Activated CD4-positive, alpha-beta T cell treated with anti-CD3 and anti-CD28 coated beads for 36 hours (primary cell): ENCODE results near the gene ARV1. TPM values are rescaled to one million over a fixed set of nuclear protein-coding genes. Genes with fewer than 3 reads are reported as not detected.
A peak's percentile ranks its signal among the peaks of the same experiment; 100 is the strongest.
"Not testable (repeated sequence)": the region's sequence is repeated elsewhere in the genome, so short reads cannot be mapped to it uniquely, and the experiment has no call there.

Experiments used
- ATAC-seq: fragments of 200-7000 bp; cut with Tn5 transposase; one replicate; pipeline ENCODE4 v1.10.0; 2021; ENCODE audit warnings: mild to moderate bottlenecking, moderate library complexity
- CTCF ChIA-PET: fragments of 350-600 bp; sonication (Branson Sonifier 250); formaldehyde crosslinking; loops from one replicate; lab custom pipeline; 2021; ENCODE audit warnings: antibody characterized with exemption; lab: Charles Lee
- POLR2A ChIA-PET: fragments of 350-600 bp; sonication (Branson Sonifier 250); formaldehyde crosslinking; loops from one replicate; lab custom pipeline; 2021; ENCODE audit warnings: antibody characterized with exemption, inconsistent platforms; lab: Charles Lee
- DNase-seq: peaks from one replicate; pipeline ENCODE4 v3.0.0-alpha.2; 2020
- H3K27ac Mint-ChIP-seq: one replicate; pipeline ENCODE4 v1.8.0; 2021; ENCODE audit warnings: mixed read lengths
- H3K27me3 Mint-ChIP-seq: one replicate; pipeline ENCODE4 v1.8.0; 2021; ENCODE audit warnings: mixed read lengths
- H3K36me3 Mint-ChIP-seq: one replicate; pipeline ENCODE4 v1.8.0; 2021; ENCODE audit warnings: low read depth, mixed read lengths
- H3K4me1 Mint-ChIP-seq: one replicate; pipeline ENCODE4 v1.8.0; 2021; ENCODE audit warnings: mixed read lengths
- H3K4me3 Mint-ChIP-seq: one replicate; pipeline ENCODE4 v1.8.0; 2021; ENCODE audit warnings: mild to moderate bottlenecking, moderate library complexity, mixed read lengths
- H3K9me3 Mint-ChIP-seq: one replicate; pipeline ENCODE4 v1.8.0; 2021; ENCODE audit warnings: low read depth, mixed read lengths
- intact Hi-C, 2 experiments: fragments of 100-400 bp; cut with DNase I in 1 of 2; cut with micrococcal nuclease in 1 of 2; formaldehyde crosslinking; loops; one replicate each; pipeline versions ENCODE4 v1.14.2 to v1.15.1; 2022 to 2024; cut with DNase I, micrococcal nuclease
- total RNA-seq, 2 experiments: library from RNA; stranded (reverse); gene quantifications; one replicate each; pipeline ENCODE4 v1.2.3, GENCODE V29; 2021

The ARV1 gene
- total RNA-seq, 2 experiments from 2014 or later, result 16.2 to 16.9 TPM

- POLR2A ChIA-PET, result no interaction called here
- DNase-seq, result peak; percentile 52
- CTCF ChIA-PET, result no interaction called here
- intact Hi-C loops, result no loop called here
- Mint-ChIP-seq H3K27ac (peak overlapping the region; percentile 52), H3K27me3 (no peaks in the 10 kb centered on the region), H3K36me3 (peaks cover 5% of the 10 kb centered on the region), H3K4me3 (peak overlapping the region; percentile 50), H3K4me1 (peaks cover 17% of the 10 kb centered on the region), H3K9me3 (no peaks in the 10 kb centered on the region)
- ATAC-seq, result peak; percentile 86
Measured at GRCh38 chr1:231020139-231020601, 41.3 kb downstream of the ARV1 start.

GRCh38 chr1:231020816-231021215 is 41.9 kb downstream of the ARV1 start:
- no peak for DNase-seq
- CTCF ChIA-PET, result no interaction called here
- Mint-ChIP-seq H3K27me3 (no peaks in the 10 kb centered on the region), H3K9me3 (no peaks in the 10 kb centered on the region), H3K4me1 (peaks cover 17% of the 10 kb centered on the region), H3K27ac (peak overlapping the region; percentile 52), H3K4me3 (peak overlapping the region; percentile 50), H3K36me3 (peaks cover 6% of the 10 kb centered on the region)
- peak; percentile 47 for ATAC-seq
- intact Hi-C loops, result no loop called here
- POLR2A ChIA-PET, result no interaction called here

GRCh38 chr1:231021540-231022031 is 42.7 kb downstream of the ARV1 start:
- intact Hi-C loops, result no loop called here
- Mint-ChIP-seq H3K9me3 (no peaks in the 10 kb centered on the region), H3K27me3 (no peaks in the 10 kb centered on the region), H3K4me1 (peaks cover 17% of the 10 kb centered on the region), H3K36me3 (peaks cover 6% of the 10 kb centered on the region), H3K27ac (no peak overlapping the region), H3K4me3 (no peak overlapping the region)
- DNase-seq (no peak), ATAC-seq (no peak)
- CTCF ChIA-PET, result no interaction called here
- POLR2A ChIA-PET, result no interaction called here

- ATAC-seq, H3K9me3 Mint-ChIP-seq, H3K27me3 Mint-ChIP-seq, CTCF ChIA-PET, H3K36me3 Mint-ChIP-seq, H3K4me3 Mint-ChIP-seq, H3K27ac Mint-ChIP-seq, intact Hi-C loops, DNase-seq, POLR2A ChIA-PET: not testable (repeated sequence)
- peaks cover 17% of the 10 kb centered on the region for H3K4me1 Mint-ChIP-seq
Measured at GRCh38 chr1:231022543-231022942, 43.6 kb downstream of the ARV1 start.

- CTCF ChIA-PET, result no interaction called here
- intact Hi-C loops, result no loop called here
Measured at GRCh38 chr1:231023150-231023549, 44.3 kb downstream of the ARV1 start.

GRCh38 chr1:231026576-231026975 is 47.7 kb downstream of the ARV1 start:
- CTCF ChIA-PET, result no interaction called here
- intact Hi-C loops, result no loop called here
- Mint-ChIP-seq H3K4me1 (peaks cover 6% of the 10 kb centered on the region), H3K9me3 (no peaks in the 10 kb centered on the region), H3K4me3 (no peak overlapping the region), H3K27ac (no peak overlapping the region), H3K36me3 (peaks cover 5% of the 10 kb centered on the region), H3K27me3 (no peaks in the 10 kb centered on the region)
- ATAC-seq (no peak), DNase-seq (no peak)
- POLR2A ChIA-PET, result no interaction called here

More at GRCh38 chr1:231023150-231023549, 44.3 kb downstream of the ARV1 start:
- ATAC-seq (no peak), DNase-seq (no peak)
- Mint-ChIP-seq H3K9me3 (no peaks in the 10 kb centered on the region), H3K27ac (no peak overlapping the region), H3K4me3 (no peak overlapping the region), H3K27me3 (no peaks in the 10 kb centered on the region), H3K36me3 (peaks cover 6% of the 10 kb centered on the region), H3K4me1 (peaks cover 20% of the 10 kb centered on the region)
- POLR2A ChIA-PET, result no interaction called here

GRCh38 chr1:231027136-231027925 is 48.4 kb downstream of the ARV1 start:
- Mint-ChIP-seq H3K4me1 (peaks cover 6% of the 10 kb centered on the region), H3K4me3 (no peak overlapping the region), H3K36me3 (peaks cover 3% of the 10 kb centered on the region), H3K27me3 (no peaks in the 10 kb centered on the region), H3K9me3 (no peaks in the 10 kb centered on the region), H3K27ac (no peak overlapping the region)
- intact Hi-C loops, result no loop called here
- ChIA-PET CTCF (no interaction called here), POLR2A (no interaction called here)
- DNase-seq (no peak), ATAC-seq (no peak)

GRCh38 chr1:231027971-231028370 is 49.1 kb downstream of the ARV1 start:
- intact Hi-C loops, result no loop called here
- H3K4me3 Mint-ChIP-seq, result no peak overlapping the region
- H3K9me3 Mint-ChIP-seq, result no peaks in the 10 kb centered on the region
- H3K36me3 Mint-ChIP-seq, result peaks cover 5% of the 10 kb centered on the region
- DNase-seq (no peak), ATAC-seq (no peak)
- CTCF ChIA-PET, result no interaction called here
- no peaks in the 10 kb centered on the region for H3K27me3 Mint-ChIP-seq
- H3K27ac Mint-ChIP-seq, result no peak overlapping the region
- H3K4me1 Mint-ChIP-seq, result peaks cover 6% of the 10 kb centered on the region
- POLR2A ChIA-PET, result no interaction called here

- POLR2A ChIA-PET, result no interaction called here
- DNase-seq (no peak), ATAC-seq (no peak)
- peaks cover 6% of the 10 kb centered on the region for H3K36me3 Mint-ChIP-seq
- H3K9me3 Mint-ChIP-seq, result no peaks in the 10 kb centered on the region
- H3K4me3 Mint-ChIP-seq, result no peak overlapping the region
- CTCF ChIA-PET, result interaction anchor here (0.6 kb wide), 1 partner anchor 592 kb away, joined by 3 read pairs; no protein-coding TSS in a partner anchor
- intact Hi-C loops, result no loop called here
- no peak overlapping the region for H3K27ac Mint-ChIP-seq
- peaks cover 6% of the 10 kb centered on the region for H3K4me1 Mint-ChIP-seq
- no peaks in the 10 kb centered on the region for H3K27me3 Mint-ChIP-seq
Measured at GRCh38 chr1:231028682-231029081, 49.8 kb downstream of the ARV1 start.

GRCh38 chr1:231029247-231029646 is 50.4 kb downstream of the ARV1 start:
- ATAC-seq, H3K9me3 Mint-ChIP-seq, H3K27me3 Mint-ChIP-seq, intact Hi-C loops, H3K36me3 Mint-ChIP-seq, H3K27ac Mint-ChIP-seq, POLR2A ChIA-PET, H3K4me3 Mint-ChIP-seq, DNase-seq, H3K4me1 Mint-ChIP-seq: not testable (repeated sequence)
- CTCF ChIA-PET, result interaction anchor here (0.6 kb wide), 1 partner anchor 592 kb away, joined by 3 read pairs; no protein-coding TSS in a partner anchor

- POLR2A ChIA-PET, result interaction anchor here (0.6 kb wide), 1 partner anchor 15 kb away, joined by 3 read pairs; no protein-coding TSS in a partner anchor
- H3K27ac Mint-ChIP-seq, result no peak overlapping the region
- DNase-seq (no peak), ATAC-seq (no peak)
- peaks cover 6% of the 10 kb centered on the region for H3K4me1 Mint-ChIP-seq
- CTCF ChIA-PET, result no interaction called here
- no peak overlapping the region for H3K4me3 Mint-ChIP-seq
- intact Hi-C loops, result no loop called here
- H3K27me3 Mint-ChIP-seq, result no peaks in the 10 kb centered on the region
- no peaks in the 10 kb centered on the region for H3K9me3 Mint-ChIP-seq
- H3K36me3 Mint-ChIP-seq, result peaks cover 6% of the 10 kb centered on the region
Measured at GRCh38 chr1:231029841-231030240, 50.9 kb downstream of the ARV1 start.

GRCh38 chr1:231032963-231033362 is 54.1 kb downstream of the ARV1 start:
- CTCF ChIA-PET, result no interaction called here
- peaks cover 20% of the 10 kb centered on the region for H3K4me1 Mint-ChIP-seq
- H3K9me3 Mint-ChIP-seq, result no peaks in the 10 kb centered on the region
- intact Hi-C loops, result no loop called here
- no peak overlapping the region for H3K4me3 Mint-ChIP-seq
- POLR2A ChIA-PET, result no interaction called here
- H3K27me3 Mint-ChIP-seq, result no peaks in the 10 kb centered on the region
- ATAC-seq, result no peak
- peaks cover 15% of the 10 kb centered on the region for H3K36me3 Mint-ChIP-seq
- no peak overlapping the region for H3K27ac Mint-ChIP-seq
- no peak for DNase-seq
